GM18907 (cell line): Measurements from ENCODE around the gene BRCA2.

Experiments
- ATAC-seq: cut with Tn5 transposase; IDR thresholded peaks from one replicate; pipeline ENCODE4 v1.9.1; 2021; ENCODE audit warnings: mild to moderate bottlenecking, moderate library complexity; ENCODE audit not compliant: unreplicated experiment

The BRCA2 gene, protein sequence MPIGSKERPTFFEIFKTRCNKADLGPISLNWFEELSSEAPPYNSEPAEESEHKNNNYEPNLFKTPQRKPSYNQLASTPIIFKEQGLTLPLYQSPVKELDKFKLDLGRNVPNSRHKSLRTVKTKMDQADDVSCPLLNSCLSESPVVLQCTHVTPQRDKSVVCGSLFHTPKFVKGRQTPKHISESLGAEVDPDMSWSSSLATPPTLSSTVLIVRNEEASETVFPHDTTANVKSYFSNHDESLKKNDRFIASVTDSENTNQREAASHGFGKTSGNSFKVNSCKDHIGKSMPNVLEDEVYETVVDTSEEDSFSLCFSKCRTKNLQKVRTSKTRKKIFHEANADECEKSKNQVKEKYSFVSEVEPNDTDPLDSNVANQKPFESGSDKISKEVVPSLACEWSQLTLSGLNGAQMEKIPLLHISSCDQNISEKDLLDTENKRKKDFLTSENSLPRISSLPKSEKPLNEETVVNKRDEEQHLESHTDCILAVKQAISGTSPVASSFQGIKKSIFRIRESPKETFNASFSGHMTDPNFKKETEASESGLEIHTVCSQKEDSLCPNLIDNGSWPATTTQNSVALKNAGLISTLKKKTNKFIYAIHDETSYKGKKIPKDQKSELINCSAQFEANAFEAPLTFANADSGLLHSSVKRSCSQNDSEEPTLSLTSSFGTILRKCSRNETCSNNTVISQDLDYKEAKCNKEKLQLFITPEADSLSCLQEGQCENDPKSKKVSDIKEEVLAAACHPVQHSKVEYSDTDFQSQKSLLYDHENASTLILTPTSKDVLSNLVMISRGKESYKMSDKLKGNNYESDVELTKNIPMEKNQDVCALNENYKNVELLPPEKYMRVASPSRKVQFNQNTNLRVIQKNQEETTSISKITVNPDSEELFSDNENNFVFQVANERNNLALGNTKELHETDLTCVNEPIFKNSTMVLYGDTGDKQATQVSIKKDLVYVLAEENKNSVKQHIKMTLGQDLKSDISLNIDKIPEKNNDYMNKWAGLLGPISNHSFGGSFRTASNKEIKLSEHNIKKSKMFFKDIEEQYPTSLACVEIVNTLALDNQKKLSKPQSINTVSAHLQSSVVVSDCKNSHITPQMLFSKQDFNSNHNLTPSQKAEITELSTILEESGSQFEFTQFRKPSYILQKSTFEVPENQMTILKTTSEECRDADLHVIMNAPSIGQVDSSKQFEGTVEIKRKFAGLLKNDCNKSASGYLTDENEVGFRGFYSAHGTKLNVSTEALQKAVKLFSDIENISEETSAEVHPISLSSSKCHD (N-terminal part only)

DNA sequence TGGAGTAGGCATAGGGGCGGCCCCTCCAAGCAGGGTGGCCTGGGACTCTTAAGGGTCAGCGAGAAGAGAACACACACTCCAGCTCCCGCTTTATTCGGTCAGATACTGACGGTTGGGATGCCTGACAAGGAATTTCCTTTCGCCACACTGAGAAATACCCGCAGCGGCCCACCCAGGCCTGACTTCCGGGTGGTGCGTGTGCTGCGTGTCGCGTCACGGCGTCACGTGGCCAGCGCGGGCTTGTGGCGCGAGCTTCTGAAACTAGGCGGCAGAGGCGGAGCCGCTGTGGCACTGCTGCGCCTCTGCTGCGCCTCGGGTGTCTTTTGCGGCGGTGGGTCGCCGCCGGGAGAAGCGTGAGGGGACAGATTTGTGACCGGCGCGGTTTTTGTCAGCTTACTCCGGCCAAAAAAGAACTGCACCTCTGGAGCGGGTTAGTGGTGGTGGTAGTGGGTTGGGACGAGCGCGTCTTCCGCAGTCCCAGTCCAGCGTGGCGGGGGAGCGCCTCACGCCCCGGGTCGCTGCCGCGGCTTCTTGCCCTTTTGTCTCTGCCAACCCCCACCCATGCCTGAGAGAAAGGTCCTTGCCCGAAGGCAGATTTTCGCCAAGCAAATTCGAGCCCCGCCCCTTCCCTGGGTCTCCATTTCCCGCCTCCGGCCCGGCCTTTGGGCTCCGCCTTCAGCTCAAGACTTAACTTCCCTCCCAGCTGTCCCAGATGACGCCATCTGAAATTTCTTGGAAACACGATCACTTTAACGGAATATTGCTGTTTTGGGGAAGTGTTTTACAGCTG, at the start of gene BRCA2, which contains the start of gene ZAR1L:
Gene BRCA2 (plus strand): TSS at position 271 of the 790 bp plus-strand sequence. CDS start 953 bp downstream, outside the sequence.
Gene ZAR1L (minus strand): TSS at position 126 of the 790 bp plus-strand sequence. CDS start 3,438 bp downstream, outside the sequence.
- peak; percentile 94 for ATAC-seq

DNA sequence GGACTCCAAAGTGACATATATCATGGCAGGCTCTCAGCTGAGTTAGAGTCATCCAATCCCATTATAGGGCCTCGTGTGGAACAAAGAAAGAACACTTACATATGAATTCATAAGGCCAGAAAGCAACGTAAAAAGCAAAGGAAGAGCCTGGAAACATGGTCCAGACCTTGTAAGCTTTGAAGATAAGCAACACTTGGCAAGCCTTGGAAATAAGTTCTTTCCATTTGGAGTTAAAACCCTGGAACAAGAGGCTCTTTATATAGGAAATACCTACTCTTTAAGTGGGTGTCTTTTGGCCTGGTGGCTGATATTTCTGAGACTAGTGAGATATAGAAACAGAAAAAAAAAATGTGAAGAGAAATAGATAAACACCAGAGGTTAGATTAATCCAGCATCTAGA, 49.6 kb upstream of the BRCA2 start:
- ATAC-seq = no peak

DNA sequence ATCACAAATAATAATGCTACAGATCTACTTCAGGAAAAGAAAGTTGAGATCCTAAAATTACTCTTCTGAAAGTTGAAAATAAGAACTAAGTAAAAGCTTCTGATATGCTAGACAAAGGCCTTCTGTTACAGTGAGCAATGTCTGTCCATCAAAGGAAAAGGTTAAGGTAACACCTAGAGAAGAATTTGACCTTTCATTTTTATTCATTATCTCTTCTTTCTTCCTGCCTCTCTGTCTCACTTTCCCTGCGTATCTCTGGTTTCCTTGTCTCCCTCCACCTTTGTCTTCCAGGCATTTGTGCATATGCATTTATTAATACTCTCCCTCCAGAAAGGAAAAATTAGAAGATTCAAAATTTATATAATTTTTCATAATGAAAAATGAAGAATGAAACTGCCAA, 49.2 kb upstream of the BRCA2 start:
- ATAC-seq = no peak

DNA sequence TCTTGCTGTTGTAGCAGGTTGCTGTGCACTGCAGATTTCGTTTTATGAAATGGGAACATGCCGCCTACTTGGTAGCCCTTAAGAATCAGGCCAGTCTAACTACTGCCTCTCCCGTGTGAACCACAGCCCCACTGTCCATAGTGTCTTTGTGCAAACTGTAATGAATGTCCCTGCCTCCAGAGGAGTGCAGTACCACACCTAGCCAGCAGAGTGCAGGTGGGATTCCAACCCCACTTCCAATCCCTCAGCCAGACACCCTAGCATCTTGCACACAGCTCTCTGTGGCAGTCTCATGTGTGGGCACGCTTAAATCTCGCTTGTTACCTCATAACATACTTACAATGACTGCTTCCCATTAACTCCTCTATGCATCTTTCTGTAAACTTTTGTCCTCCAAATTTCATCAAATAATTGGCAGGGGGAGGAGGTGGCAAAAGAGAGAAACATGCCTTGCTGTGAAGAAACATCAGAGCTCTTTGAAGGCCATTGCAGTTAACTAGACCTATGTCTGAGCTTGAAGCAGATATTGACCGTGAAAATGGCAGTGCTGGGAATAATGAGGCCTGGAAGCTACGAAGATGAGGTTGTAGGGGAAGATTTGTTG, 47.4 kb upstream of the BRCA2 start:
- ATAC-seq = peak; percentile 79

DNA sequence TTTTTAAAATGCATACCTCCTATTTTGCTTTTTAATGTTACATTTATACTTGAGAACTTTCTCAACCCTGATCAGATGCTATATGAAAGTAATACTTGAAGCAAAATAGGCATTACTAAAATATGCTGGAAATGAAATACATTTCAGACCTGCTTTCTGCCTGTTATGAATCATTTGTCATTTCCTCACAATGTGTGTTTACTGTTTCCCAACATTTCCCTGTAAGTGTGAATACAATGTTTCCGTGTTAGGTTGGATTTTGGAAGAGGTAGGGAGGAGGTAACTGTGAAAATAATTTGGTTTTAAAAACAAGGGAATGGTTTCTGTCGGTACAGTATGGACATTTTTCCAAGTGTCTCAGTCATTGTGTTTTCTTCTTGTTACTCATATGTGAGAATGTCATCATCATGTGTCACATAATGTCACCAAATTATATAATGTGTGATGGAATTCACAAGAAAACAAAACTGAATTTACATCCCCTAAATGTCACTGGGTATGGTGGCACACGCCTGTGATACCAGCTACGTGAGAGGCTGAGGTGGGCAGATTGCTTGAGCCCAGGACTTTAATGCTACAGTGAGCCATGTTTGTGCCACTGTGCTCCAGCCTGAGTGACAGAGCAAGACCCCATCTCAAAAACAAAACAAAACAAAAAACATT, 43.2 kb upstream of the BRCA2 start:
- no peak for ATAC-seq

- ATAC-seq = no peak
These were observed 37.5 kb upstream of the BRCA2 start for GRCh38 chr13:32277839-32278238.

DNA sequence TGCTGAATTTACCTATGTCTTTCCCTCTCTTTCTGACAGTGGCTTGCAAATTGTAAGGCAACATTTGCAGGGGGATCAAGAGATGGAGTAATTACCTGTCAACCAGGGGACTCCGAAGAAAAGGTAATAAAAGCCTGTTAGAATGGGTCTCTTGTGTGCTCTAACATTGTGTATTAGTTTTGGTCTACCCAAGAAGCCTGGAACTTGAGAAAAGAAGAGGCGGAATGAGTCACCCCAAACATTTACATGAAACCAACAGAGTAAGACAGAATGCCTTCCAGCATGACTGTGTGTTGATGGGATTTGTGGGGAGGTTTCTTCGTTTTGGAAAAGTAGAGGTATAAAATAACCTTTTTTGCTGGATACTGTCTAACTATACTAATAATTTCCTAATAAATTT, 36.9 kb upstream of the BRCA2 start:
- no peak for ATAC-seq

GRCh38 chr13:32281096-32281495, 34.2 kb upstream of the BRCA2 start:
- no peak for ATAC-seq

GRCh38 chr13:32282096-32282711, 33.1 kb upstream of the BRCA2 start:
- ATAC-seq = no peak

DNA sequence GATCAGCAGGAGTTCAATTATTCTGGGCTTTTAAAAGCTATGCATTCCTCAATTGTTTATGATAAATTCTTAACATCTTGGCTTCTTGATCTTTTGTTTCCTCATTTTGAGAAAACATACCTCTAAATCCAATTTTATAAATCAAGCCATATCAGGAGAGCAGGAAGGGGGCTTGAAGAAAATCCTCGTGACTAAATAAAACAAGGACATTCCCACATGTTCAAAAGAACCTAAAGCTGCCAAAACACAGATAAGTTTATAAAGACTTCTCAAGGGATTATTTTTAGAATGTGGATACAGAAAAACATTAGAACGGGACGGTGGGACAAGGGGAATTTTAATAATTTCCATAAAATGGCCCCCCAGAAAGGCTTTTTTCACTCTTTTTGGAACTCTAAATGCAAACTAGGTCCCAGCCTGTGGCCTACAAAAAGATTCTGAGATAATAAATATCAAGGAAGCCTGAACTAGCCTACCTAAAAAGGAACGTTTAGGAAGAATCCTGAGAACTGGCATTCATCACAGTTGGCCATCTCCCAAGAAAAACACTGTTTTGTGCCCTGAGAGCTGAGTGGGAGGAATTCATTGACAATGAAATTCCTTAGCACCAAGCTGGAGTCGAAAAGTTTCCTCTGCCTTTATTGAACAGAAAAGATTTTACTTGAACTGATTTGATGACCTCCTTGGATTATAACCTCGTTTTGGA, 30.2 kb upstream of the BRCA2 start:
- no peak for ATAC-seq

GRCh38 chr13:32285633-32285965, 29.7 kb upstream of the BRCA2 start:
- ATAC-seq = no peak

DNA sequence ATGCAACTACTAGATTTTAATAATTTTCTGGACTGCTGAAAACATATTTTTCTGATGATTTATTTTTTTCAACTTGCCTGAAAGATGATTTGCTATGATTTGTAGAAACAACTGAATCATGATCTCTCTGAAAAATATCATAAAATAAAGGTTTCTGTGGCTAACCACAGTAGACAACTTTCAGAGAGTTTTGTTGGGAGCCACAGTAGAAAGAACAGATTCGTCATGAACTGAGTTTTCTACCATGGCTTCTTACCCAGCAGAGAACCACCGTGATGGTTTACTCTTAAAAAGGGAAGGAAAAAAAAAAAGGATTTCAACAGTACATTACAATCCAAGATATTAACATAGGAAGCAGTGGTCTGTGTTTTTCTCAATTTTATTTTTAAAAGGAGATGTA, 18.1 kb upstream of the BRCA2 start:
- no peak for ATAC-seq

- ATAC-seq = no peak
These were observed 16.6 kb upstream of the BRCA2 start for GRCh38 chr13:32298695-32299094.

- ATAC-seq = no peak
These were observed 15.4 kb upstream of the BRCA2 start for GRCh38 chr13:32299893-32300292.

- ATAC-seq = no peak
These were observed 14.9 kb upstream of the BRCA2 start for GRCh38 chr13:32300406-32300805.

DNA sequence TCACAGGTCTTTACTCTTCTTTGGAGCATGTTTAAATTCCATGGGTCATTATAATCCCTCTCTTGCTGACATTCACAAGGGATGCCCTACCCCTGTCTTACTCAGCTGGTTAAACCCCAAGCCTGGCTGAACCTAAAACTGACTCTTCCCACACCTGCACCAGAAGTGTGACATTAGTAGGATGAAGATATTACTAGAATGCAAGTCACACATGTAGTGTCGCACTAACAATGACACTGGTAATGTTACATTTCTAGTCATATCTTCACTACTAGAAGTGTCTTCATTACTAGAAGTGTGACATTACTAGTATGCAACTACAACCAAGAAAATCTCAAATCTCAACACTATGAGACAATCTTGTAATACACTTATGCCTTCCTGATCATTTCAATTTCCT, 14.4 kb upstream of the BRCA2 start:
- ATAC-seq = no peak

GRCh38 chr13:32302461-32302860, 12.8 kb upstream of the BRCA2 start:
- ATAC-seq = no peak

GRCh38 chr13:32305646-32306045, 9.7 kb upstream of the BRCA2 start:
- no peak for ATAC-seq
